SH-SY5Y (cell line): Measurements from ENCODE around the gene SRRM2.

ENCODE experiments used
- GATA2 ChIP-seq: IDR thresholded peaks from 2 replicates; pipeline ENCODE4 v1.6.1; 2011; ENCODE audit warnings: mild to moderate bottlenecking, low read depth, low read length
- GATA3 ChIP-seq: IDR thresholded peaks from 2 replicates; pipeline ENCODE4 v1.6.1; 2011; ENCODE audit warnings: low read depth, mild to moderate bottlenecking, low read length, moderate library complexity

SRRM2 gene

DNA sequence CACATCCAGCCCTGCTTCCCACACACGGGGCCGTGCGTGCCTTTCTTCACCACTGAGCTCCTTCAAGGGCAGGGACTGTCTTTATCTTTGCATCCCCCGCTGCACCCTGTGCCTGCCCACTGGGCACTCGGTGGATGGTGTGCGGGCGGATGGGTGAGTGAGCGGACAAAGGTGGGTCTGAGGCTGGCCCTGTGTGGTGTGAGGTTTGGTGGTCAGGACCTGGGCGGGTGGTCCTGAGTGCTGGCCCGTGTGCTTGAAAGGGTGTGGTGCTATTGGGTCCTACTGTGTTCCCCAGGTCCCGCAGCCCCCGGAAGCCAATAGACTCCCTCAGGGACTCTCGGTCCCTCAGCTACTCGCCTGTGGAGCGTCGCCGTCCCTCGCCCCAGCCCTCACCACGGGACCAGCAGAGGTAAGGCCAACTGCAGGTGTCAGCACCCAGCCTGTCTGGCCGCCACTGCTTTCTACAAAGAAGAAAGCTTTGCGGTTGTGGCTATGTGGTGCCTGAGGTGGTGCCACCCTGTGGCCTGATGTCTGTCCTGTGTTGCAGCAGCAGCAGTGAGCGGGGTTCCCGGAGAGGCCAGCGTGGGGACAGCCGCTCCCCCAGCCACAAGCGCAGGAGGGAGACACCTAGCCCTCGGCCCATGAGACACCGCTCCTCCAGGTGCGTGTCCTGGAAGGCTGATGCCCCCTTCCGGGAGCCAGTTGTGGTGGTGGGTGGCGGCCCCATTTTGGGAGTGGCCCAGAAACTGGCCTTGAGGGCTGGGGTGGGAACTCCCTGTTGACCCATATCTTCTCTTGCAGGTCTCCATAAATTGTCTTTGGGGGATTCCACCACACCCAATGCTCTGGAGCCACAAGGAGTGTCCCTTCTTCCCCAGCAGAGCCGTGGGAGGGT, 17.9 kb downstream of the SRRM2 start:
- no peak for TF ChIP-seq GATA2
- no peak for TF ChIP-seq GATA3

DNA sequence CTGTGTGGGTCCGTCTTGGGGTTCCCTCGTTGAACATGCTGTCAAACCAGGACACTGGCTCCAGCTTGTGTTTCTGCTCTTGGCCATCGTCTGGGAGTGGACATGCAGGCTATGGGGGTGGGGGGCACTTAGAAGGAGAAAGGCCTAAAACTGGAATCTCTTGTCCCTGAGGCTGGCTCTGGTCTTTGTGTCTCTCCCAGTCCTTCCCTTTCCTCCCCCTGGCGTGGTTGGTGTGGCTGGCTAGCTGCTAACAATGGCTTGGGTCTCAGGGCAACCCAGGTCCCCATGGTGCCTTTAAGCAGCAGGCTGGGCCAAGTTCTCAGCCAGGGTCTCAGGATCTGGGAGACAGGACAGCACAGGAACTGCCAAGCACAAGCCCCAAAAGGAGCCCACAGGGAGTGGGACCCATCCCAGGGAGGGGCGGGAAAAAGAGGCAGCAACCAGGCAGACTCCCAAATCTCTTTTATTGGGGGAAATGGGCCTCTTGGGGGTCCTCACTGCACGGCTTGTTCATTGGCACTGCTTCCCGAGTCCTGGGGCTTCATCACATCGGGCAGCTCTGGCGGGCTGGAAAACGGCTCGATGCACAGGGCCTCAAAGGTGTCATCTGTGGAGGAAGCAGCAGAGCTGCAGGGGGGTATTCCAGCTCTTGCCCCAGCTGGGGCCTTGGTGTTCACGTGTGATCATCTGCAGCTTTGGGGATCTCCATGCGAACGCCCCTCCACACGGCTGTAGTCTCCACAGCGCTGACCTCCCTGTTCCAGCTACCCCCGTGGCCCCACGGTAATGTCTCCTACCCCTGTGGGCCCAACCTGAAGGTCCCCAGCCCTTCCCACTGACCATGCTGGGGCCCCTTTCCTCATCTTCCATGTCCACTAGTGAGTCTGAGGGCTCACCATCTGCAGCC, 19.3 kb downstream of the SRRM2 start:
- no peak for TF ChIP-seq GATA3
- no peak for TF ChIP-seq GATA2

DNA sequence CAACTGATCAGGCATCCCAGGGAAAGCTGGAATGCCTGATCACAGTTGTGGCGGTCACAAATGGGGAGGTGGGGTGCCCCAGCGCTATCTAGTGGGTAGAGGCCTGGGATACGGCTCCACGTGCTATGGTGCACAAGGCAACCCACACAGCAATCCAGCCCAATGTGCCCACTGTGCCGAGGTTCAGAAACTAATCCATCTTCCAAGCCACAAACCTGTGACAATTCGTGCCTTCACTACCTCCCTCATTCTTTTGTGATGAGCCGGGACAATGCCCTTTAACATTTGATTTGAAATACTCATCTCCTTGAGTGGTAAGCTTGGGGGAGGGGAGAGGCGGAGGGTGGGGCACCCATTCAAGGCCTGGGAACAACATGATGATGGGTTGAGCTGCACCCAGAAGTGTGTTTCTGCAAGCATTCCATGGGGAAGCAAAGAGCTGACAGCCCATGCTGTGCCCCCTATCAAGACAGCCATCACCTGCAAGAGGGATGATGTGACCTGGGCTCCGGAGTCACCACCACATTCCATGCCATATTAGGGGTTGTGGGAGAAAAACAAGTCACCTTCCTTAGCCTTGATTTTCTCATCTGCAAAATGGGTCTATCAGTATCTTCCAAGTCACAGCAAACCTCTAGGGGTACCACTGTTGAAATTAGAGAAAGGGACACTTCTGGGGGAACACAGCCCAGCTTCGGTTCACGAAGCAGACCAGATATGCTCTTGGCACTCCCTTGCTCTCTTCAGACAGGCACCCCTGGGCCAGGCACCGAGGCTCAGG, 20.9 kb downstream of the SRRM2 start:
- TF ChIP-seq GATA2 (no peak), GATA3 (no peak)

DNA sequence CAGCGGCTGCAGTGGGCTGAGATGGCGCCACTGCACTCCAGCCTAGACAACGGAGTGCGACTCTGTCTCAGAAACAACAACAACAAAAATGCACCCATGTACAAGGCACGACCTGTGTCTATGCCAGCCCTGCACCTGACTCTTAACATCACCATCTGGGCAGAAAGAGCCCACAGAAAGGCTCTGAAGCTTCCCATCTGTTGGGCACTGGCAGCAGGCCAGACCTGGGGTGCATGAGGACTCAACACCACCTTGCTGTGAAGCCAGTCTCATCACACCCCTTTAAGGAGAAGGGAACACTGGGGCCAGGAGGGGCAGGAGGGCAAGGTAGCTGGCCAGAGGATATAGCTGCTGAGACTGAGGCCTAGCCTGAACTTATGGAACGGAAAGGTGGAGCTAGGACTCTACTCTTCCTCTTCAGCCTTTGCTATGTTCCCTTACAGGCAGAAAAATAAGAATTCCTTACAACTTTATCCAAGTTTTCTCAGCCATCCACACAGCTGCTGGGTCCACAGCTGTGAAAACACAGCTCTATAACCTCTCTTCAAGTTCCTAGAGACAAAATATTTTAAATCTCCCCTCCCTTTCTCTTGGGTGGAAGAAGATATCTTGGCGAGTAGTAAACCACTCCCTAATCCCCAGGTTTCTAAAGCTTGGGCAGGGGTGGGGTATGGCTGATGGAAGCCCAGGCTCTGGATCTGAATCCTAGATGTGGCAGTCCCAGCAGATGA, 21.9 kb downstream of the SRRM2 start:
- TF ChIP-seq GATA2 (no peak), GATA3 (no peak)

DNA sequence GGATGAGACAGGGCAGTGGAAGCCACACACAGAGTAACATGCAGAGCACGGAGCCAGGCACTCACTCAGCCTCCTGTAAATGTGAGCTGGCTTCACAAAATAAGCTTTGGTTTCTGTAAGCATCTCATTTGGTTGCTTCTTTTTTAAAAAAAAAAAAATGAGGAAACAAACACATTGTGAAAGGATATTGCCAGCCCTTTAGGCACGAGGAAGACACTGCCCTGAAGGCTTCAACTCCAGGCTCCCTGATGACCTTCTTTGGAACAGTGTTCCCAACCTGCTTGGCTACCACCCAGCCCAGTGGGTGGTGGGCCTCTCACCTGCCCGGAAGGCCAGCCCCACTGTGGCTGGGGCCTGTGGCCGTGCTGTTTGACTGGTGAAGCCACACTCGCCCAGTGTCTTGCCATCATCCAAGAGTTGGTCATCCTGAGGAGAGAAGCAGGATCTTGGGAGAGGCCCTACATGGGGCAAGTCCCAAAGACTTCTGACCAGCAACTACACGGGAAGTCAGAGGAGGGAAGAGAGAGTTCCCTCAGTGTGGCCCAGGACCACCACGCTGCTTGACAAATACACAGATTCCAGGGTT, 22.8 kb downstream of the SRRM2 start:
- TF ChIP-seq GATA3 (no peak), GATA2 (no peak)

DNA sequence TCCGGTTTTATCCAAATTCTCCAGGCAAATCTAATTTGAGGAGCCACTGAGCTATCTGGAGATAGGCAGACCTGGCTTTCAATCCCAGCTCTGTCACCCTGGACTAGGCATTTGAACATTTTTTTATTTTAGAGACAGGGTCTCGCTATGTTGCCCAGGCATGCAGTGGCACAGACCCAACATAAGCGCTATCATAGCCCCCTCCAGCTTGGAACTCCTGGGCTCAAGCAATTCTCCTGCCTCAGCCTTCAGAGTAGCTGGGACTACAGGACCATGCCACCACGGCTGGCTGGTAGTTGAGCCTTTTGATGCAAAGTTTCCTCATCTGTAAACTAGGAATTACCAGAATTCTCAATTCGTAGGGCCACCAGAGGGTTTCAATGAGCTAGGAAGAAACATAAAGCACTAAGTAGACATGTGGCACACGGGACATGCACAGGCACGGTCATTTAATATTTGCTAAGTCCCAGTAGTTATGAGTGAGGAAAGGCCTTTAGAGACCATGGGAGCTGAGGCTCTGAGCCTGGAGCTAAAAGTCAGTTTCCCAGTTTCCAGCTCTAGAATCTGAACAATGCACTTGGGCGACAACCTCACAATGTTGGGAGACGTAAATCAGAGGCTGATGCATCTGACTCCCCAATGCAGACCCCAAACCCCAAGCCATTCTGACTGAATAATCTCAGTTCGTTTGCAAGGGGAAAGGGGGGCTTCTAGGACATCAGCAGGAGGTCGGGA, 23.5 kb downstream of the SRRM2 start:
- TF ChIP-seq GATA3 (no peak), GATA2 (no peak)

DNA sequence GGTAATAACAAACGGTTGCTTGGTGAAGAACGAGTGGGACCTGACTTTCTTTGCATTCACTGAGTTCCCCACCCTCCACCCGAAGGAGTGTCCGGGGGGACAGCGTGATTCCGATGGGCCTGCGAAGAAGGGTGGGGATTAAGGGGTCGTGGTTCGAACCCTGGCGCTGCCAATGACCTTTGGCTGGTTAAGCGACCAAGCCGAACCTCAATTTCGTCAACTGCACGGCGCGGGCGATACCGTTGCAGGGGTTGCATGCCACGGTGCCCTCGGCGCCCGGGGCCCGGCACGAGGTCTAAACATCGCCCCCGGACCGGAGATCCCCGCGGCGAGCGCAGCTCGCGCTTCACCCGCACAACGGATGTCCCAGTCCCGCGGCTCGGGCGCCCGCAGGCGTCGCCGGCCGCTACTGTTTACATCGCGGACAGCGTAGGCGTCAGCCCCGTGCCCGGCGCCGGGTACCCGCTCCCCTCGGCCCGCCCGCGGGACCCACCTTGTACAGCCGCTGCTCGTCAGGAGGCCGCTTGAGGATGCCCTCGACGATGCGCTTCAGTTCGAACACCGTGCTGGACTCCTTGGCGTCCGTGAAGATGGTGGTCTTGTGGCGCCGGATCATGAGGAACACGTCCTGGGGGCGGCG, 24.2 kb downstream of the SRRM2 start:
- TF ChIP-seq GATA2 (no peak), GATA3 (no peak)

DNA sequence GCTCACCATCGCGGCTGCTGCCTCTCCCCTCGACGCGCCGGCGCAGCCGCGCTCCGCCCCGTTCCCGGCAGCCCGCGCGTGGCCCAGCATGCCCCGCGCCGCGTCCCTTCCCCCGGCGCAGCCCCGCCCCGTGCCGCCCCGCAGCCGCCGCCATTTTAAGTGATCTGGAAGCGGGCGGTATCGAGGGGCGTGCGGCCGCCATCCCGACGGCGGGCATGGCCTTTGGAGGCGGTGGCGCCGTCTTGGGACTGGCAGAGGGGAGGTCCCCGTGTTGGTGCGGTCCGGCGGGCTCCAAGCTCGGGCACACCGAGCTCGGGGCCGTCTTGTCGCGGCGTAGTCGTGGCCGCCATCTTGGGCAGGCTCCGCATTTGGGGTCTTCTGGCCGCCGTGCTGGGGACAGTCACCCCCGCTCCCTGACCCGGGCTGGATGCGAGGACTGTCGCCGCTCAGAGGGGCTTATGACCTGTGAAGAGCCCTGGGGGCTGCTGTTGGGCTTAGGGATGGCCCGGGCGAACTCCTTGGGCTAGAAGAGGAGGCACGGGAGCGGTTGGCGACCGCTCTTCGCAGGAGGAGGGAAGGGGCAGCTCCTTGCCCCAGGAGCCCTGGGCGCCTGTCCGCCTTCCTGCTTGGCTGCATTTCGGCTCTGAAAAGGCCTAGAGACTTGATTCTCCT, 24.9 kb downstream of the SRRM2 start, which contains the start of gene ELOB:
TSS of gene ELOB (minus strand) at position 50 of the 672 bp plus-strand sequence. CDS start at position 9, 41 bp downstream.
- TF ChIP-seq GATA2 (no peak), GATA3 (no peak)

DNA sequence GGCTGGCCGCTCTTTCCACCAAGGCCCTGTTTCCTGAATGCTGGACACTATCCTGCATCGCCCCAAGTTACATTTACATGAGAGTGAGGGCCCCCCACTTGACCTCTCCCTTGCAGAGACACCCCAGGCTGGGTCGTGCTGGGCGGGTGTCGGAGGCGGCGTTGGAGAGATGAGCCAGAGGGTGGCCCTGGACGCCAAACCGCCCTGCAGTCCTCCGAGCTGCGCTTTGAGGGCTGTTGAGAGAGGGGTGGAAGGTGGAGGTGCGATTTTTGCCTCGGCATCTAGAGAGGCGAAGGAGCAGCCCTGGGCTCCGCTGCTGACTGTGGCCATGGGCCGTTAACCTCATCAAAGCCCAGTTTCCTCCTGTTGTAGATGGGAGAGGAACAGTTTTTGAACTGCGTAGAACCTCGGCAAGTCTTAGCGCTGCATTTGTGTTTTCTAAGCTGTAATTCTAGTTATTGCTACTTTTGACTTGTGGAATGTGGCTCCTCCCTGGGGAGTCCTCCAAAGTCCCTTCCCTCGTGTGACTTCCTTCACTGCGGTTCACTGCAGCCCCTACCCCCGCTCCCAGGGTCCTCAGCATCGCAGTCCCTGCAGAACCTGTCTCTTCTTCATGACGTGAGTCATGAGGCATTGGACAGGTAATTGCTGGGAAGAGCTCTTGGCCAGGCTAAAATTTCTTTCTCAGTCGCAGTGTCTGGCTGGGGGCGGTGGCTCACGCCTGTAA, 25.6 kb downstream of the SRRM2 start:
- TF ChIP-seq GATA2: no peak

DNA sequence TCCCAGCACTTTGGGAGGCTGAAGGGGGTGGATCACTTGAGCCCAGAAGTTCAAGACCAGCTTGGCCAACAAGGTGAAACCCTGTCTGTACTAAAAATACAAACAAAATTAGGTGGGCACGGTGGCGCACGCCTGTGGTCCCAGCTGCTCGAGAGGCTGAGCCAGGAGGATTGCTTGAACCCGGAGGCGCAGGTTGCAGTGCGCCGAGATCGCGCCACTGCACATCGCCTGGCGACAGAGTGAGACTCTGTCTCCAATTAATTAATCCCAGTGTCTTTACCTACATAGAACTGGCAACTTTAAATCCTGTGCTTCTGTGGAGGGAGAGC, 26.2 kb downstream of the SRRM2 start:
- TF ChIP-seq GATA2: no peak

DNA sequence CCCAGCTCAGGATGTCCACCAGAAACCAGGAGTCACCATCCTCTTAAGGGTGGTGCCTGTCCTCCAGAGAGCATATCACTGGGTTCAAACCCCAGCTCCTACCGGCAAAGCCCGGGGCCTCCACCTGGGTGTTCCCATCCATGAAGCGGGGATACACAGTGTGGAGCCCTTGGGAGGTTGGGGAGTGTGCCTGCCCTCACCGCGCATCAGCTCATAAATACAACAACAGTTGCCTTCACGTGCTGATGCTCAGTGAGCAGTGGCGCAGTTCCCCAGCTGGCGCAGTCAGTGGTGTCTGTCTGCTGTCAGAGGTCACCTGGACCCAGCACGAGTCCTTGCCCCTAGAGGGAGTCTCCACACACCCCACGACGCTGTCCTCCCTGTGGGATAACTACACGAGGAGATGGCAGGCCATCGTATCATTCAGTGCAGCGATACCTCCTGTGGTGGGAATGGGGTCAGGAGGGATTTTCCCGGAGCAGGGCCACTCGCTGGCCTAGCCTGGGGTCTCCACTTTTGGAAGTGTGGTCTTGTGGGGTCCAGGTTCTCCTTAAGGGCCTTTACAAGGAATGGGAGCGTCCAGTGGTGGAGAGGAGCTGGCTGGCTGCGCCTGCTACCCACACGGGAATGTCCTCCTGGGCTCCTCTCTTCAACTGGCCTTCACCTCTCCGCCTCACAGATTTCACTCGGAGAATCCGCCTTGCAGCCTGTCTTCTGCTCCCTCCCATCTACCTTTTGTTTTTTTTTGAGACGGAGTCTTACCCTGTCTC, 26.9 kb downstream of the SRRM2 start:
- no peak for TF ChIP-seq GATA3
- TF ChIP-seq GATA2: no peak
